GM12873 (cell line): ENCODE results near the gene RALGDS.

Experiments
- TF ChIP-seq, protein P1 (sequence below): IDR thresholded peaks from 2 replicates; pipeline ENCODE4 v1.5.1; 2012; ENCODE audit warnings: low read depth, mild to moderate bottlenecking, moderate library complexity, low read length, control low read depth; ENCODE audit not compliant: insufficient read depth; ENCODE audit errors: missing control alignments

RALGDS gene

DNA sequence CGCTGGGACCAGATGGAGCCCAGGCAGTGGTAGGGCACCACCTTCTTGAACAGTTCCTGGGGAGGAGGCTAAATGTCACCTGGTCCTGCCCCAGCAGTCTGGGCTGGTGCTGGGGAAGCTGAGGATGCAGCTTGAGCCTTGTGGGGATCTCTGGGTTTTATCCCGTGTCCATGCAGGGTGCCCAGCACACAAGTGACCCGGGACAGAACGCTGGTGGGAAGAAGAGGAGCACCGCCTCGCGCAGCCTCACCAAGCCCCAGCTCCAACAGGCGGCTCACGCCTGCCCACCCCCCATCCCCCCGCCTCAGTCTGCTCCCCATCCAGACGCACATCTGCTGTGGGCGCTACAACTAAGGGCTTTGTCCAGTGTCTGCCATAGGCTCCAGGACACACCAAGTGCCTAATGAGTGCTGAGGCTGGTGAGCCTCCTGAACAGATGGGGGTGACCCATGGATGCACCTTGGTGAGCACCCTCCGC lies 13.8 kb downstream of the RALGDS start:
- TF ChIP-seq, protein P1, sequence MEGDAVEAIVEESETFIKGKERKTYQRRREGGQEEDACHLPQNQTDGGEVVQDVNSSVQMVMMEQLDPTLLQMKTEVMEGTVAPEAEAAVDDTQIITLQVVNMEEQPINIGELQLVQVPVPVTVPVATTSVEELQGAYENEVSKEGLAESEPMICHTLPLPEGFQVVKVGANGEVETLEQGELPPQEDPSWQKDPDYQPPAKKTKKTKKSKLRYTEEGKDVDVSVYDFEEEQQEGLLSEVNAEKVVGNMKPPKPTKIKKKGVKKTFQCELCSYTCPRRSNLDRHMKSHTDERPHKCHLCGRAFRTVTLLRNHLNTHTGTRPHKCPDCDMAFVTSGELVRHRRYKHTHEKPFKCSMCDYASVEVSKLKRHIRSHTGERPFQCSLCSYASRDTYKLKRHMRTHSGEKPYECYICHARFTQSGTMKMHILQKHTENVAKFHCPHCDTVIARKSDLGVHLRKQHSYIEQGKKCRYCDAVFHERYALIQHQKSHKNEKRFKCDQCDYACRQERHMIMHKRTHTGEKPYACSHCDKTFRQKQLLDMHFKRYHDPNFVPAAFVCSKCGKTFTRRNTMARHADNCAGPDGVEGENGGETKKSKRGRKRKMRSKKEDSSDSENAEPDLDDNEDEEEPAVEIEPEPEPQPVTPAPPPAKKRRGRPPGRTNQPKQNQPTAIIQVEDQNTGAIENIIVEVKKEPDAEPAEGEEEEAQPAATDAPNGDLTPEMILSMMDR: no peak

DNA sequence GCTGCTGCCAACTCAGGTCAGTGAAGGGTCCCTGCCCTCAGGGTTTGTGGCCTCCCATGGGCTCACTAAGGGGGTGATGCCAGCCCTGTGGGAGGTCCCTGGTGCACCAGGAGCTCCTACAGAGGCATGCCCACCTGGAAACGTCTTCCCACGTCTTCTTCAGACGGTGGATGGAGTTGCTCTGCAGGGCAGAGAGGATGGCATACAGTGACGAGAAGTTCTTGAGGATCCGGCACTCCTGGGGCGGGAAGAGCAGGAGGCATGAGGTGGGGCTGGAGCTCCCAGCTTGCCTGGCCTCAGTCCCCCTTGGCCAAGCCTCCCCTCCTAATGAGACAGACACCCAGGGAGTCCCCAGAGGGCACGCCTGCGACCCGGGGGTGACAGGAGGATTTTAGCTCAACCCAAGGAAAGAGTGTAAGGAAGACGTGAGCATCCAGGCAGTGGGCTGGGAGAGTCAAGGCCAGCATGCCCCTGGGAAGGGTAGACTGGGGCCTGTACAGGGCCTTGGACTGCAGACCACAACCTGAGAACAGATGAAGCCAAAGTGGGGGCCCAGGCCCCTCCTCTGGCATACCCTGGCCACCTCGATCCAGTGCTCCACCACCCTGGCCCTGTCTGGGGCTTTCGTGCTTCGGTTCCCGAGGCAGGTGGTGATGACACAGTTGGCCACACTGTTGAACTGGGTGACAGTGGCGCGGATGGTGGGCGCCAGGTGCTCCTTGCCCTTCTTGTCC lies 14.4 kb downstream of the RALGDS start:
- TF ChIP-seq, protein P1: no peak

DNA sequence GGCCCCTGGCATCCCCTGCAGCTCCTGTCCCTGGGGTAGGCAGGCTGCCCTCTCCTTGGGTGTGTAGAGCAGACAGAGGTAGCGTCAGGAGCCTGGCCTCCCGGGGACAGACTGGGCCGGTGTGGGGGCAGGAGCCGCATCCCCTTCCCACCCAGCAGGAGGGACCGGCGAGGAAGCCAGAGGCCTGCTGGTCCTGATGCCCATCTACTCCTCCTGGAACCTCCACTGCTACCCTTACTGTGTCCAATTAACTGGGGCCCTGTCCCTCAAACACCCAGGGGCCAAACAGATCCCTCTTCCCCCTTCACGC lies 15.6 kb downstream of the RALGDS start:
- TF ChIP-seq, protein P1: no peak

DNA sequence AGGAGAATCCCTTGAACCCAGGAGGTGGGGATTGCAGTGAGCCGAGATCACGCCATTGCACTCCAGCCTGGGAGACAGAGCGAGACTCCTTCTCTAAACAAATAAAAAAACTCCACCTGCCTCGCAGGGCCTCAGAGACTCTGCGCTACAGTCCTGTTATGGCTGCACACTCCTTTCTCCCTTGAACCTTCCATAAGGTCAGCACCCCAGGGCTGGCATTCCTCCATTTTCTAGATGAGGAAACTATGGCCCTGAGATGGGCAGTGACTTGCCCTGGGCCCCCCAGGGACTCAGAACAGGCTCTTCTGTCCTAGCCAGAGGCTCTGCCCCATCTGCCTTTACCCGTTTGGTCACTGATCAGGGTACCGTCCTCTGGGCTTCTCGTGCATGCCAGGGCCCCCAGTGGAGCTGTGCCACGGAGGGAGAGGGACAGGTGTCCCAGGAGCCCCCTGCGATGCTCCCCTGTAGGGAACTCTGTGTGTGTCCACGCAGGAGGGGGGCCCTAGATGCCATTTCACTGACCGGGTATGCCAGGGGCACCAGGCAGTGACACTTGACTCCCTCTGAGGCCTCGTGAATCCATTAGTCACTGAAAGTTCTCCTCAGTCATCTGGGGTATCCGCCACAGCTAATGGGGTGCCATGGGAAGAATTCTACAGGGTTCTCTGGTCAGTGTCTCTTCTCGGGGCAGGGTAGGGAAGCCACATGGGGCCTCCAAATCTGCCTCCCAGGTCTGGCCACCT lies 16.2 kb downstream of the RALGDS start:
- TF ChIP-seq, protein P1: no peak

DNA sequence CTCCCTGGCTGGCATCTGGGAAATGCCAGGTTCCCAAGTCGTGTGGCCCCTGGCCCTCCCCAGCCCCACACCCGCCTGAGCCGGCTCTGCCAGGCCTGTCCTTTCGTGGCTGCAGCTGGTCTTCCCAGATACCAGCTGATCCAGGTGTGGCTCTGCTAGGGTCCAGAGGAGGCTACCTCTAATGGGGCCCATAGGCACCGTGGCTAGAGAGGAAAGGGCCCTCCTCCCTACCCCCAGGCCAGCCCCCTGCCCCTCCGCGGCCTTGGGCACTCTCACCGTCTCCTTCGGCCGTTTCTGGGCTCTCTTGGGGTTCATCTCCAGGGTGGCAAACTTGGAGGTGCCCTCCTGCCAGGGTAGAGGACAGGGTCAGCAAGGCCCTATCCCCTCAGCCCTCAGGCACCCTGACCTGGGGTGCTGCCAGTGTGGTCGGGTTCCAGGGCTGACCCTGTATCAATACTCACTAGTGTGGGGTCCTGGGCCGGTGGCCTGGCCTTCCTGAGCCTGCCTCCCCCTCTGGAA lies 17.0 kb downstream of the RALGDS start:
- TF ChIP-seq, protein P1: no peak

DNA sequence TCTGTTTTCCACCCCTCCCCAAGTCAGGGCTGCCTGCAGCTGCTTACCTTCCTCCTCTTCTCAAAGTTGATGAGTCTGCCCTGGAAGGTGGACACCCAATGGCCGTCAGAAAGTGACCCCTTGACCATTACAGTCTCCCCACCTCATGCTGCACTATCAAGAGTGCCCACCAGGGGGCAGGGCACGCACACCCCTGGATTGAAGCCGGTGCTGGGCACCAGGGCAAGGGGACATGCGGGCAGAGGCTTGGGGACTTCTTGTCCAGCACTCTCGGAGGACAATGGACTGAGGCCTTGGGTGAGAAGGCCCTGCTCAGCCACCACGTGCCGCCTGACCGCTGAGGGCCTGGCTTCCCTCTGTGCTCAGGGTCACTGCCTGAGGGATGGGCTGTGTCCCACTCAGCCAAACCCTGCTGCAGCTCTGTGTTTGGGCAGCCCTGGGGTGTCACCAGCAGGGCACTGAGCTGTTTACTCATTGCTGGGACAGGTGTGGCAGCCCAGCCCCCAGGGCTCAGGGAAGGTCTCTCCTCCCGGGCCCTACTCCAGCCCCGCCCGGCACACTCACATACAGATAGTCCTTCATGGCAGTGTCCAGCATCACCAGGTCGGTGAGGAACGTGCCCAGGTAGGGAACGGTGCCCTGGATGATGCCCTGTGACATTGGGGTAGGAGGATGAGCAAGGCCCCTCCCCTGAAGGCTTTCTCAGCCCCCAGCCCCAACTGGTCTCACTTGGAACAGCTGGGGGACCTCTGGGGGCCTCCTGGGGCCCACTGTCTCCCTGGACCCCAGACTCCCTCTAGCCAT lies 17.7 kb downstream of the RALGDS start:
- TF ChIP-seq, protein P1: peak; percentile 94
